ENCODE measurements around the gene DOCK3.
"Not testable (repeated sequence)": the region's sequence is repeated elsewhere in the genome, so short reads cannot be mapped to it uniquely, and the experiment has no call there.

DNA sequence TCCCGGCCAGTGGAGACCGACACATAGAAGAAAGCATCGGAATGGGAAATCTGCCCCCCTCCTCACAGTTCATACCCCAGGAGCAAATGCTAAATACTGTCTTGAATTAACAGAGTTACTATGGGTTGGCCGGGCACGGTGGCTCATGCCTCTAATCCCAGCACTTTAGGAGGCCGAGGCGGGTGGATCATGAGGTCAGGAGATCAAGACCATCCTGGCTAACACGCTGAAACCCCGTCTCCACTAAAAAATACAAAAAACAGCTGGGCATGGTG, 8.9 kb upstream of the DOCK3 start:
- TF ChIP-seq CTCF (IDR thresholded peaks at IDR 0.05); POLR2AphosphoS5 (IDR thresholded peaks at IDR 0.05; ENCODE audit: insufficient read depth in 1 of 2, low read depth in 1 of 2); POLR2A (IDR thresholded peaks at IDR 0.05): not testable (repeated sequence)

All from vagina (tissue), 2 donors.